Body of pancreas (tissue), 4 donors: ENCODE data around the gene TMEM229B. TPM values are rescaled to one million over a fixed set of nuclear protein-coding genes. Genes with fewer than 3 reads are reported as not detected.

Experiments used
- ATAC-seq: fragments of 150-250 bp; one replicate; pipeline ENCODE4 v1.9.1; 2016
- DNase-seq, 4 donors: peaks; one replicate each; pipeline ENCODE4 v3.0.0-alpha.2; 2019
- H3K27ac ChIP-seq, 4 donors: fragments of 200-600 bp; sonication (generic); 1 replicate in 3 of 4; 2 replicates in 1 of 4; pipeline versions ENCODE4 v1.5.1 to v1.6.1; 2016 to 2019; ENCODE audit warnings: mild to moderate bottlenecking in 1 of 4, mixed read lengths in 1 of 4, moderate library complexity in 1 of 4
- H3K27me3 ChIP-seq, 2 donors: fragments of 200-600 bp; sonication (generic); one replicate each; pipeline ENCODE4 v1.6.0; 2016; ENCODE audit warnings: mild to moderate bottlenecking in 1 of 2
- H3K36me3 ChIP-seq, 2 donors: fragments of 200-600 bp; sonication (generic); replicated peaks in 1 of 2; 2 replicates each; pipeline ENCODE4 v1.5.1; 2016; ENCODE audit warnings: low read depth in 2 of 2; ENCODE audit not compliant: insufficient read depth in 1 of 2
- H3K4me1 ChIP-seq: fragments of 200-600 bp; sonication (generic); one replicate; pipeline ENCODE4 v1.6.0; 2016
- H3K4me3 ChIP-seq, 2 donors: fragments of 200-600 bp; sonication (generic); 1 replicate in 1 of 2; 2 replicates in 1 of 2; pipeline ENCODE4 v1.5.1; 2016 to 2019
- H3K9me3 ChIP-seq, 3 donors: fragments of 200-600 bp; sonication (generic); 1 replicate in 2 of 3; 2 replicates in 1 of 3; pipeline ENCODE4 v1.5.1; 2016
- CTCF ChIP-seq, 7 experiments: fragments of 450-650 bp in 4 of 7; fragments of 200-600 bp in 3 of 7; sonication (generic) in 3 of 7; IDR thresholded peaks; one replicate each; pipeline ENCODE4 v1.5.1; 2016 to 2019; ENCODE audit warnings: antibody characterized with exemption in 7 of 7
- POLR2A ChIP-seq, 3 donors: fragments of 450-650 bp; IDR thresholded peaks; one replicate each; pipeline ENCODE4 v1.6.1; 2016; ENCODE audit warnings: antibody characterized with exemption in 3 of 3, mild to moderate bottlenecking in 2 of 3
- WGBS, 2 donors: methylation state at CpG; one replicate each; pipeline ENCODE4 v1.1.5; 2017; 5-methylcytosine and 5-hydroxymethylcytosine counted together
- intact Hi-C: fragments of 100-400 bp; cut with DNase I; formaldehyde crosslinking; loops from one replicate; pipeline ENCODE4 v1.15.1; 2023
- total RNA-seq, 2 donors: library from RNA; depleted of rRNA; stranded (reverse); fragments of >200 nt; gene quantifications; one replicate each; pipeline ENCODE4 v1.1.0, GENCODE V29; 2016

TMEM229B gene
- total RNA-seq, 2 donors from 2014 or later = 2.0 to 4.4 TPM

- no peaks in the 10 kb centered on the region for H3K36me3 ChIP-seq
- ATAC-seq = no peak
Observed at GRCh38 chr14:67503331-67503730, 14.8 kb upstream of the TMEM229B start.

GRCh38 chr14:67502867-67503266 lies 14.3 kb upstream of the TMEM229B start:
- intact Hi-C loops = no loop called here
- DNase-seq = no peak
- 59 to 61% methylated on average over 6 of the region's 6 CpGs for WGBS, 2 donors
- ATAC-seq = no peak
- no peaks in the 10 kb centered on the region for H3K4me1 ChIP-seq
- H3K27ac ChIP-seq = no peak overlapping the region
- H3K27me3 ChIP-seq = no peaks in the 10 kb centered on the region
- no peak overlapping the region for H3K4me3 ChIP-seq
- TF ChIP-seq CTCF (IDR thresholded peaks at IDR 0.05) = no peak
- TF ChIP-seq POLR2A (IDR thresholded peaks at IDR 0.05) = no peak
- H3K9me3 ChIP-seq = no peaks in the 10 kb centered on the region
- H3K36me3 ChIP-seq = no peaks in the 10 kb centered on the region

More at GRCh38 chr14:67503331-67503730, 14.8 kb upstream of the TMEM229B start:
- 68 to 79% methylated on average over 7 of the region's 7 CpGs for WGBS, 2 donors
- intact Hi-C loops = no loop called here
- no peak for DNase-seq
- Histone ChIP-seq H3K9me3 (no peaks in the 10 kb centered on the region), H3K4me1 (no peaks in the 10 kb centered on the region), H3K4me3 (no peak overlapping the region), H3K27ac (no peak overlapping the region), H3K27me3 (no peaks in the 10 kb centered on the region)
- TF ChIP-seq CTCF (IDR thresholded peaks at IDR 0.05) (no peak), POLR2A (IDR thresholded peaks at IDR 0.05) (no peak)

- H3K36me3 ChIP-seq = no peaks in the 10 kb centered on the region
- H3K27me3 ChIP-seq = no peaks in the 10 kb centered on the region
- intact Hi-C loops = no loop called here
- TF ChIP-seq POLR2A (IDR thresholded peaks at IDR 0.05) (no peak), CTCF (IDR thresholded peaks at IDR 0.05) (no peak)
- no peak for ATAC-seq
- no peak overlapping the region for H3K4me3 ChIP-seq
- no peaks in the 10 kb centered on the region for H3K4me1 ChIP-seq
- H3K27ac ChIP-seq = no peak overlapping the region
- H3K9me3 ChIP-seq = no peaks in the 10 kb centered on the region
- 74 to 79% methylated on average over 4 of the region's 4 CpGs for WGBS, 2 donors
- DNase-seq = no peak
Observed at GRCh38 chr14:67501670-67502069, 13.1 kb upstream of the TMEM229B start.

- H3K9me3 ChIP-seq = no peaks in the 10 kb centered on the region
- H3K4me1 ChIP-seq = no peaks in the 10 kb centered on the region
- TF ChIP-seq CTCF (IDR thresholded peaks at IDR 0.05) (no peak), POLR2A (IDR thresholded peaks at IDR 0.05) (no peak)
- no peak overlapping the region for H3K4me3 ChIP-seq
- WGBS, 2 donors = 83 to 84% methylated on average over 3 of the region's 3 CpGs
- DNase-seq = no peak
- no peaks in the 10 kb centered on the region for H3K27me3 ChIP-seq
- no peaks in the 10 kb centered on the region for H3K36me3 ChIP-seq
- intact Hi-C loops = no loop called here
- H3K27ac ChIP-seq = no peak overlapping the region
- ATAC-seq = no peak
Observed at GRCh38 chr14:67500981-67501380, 12.5 kb upstream of the TMEM229B start.

GRCh38 chr14:67497716-67498115 lies 9.2 kb upstream of the TMEM229B start:
- 84 to 87% methylated on average over 4 of the region's 4 CpGs for WGBS, 2 donors

More at GRCh38 chr14:67497716-67498115, 9.2 kb upstream of the TMEM229B start:
- H3K27me3 ChIP-seq = no peaks in the 10 kb centered on the region
- no peaks in the 10 kb centered on the region for H3K36me3 ChIP-seq
- peaks cover 0 to 5% (median 0%) of the 10 kb centered on the region in 3 donors for H3K9me3 ChIP-seq
- no peak for TF ChIP-seq POLR2A (IDR thresholded peaks at IDR 0.05)
- TF ChIP-seq CTCF (IDR thresholded peaks at IDR 0.05) = no peak
- DNase-seq (no peak), ATAC-seq (no peak)
- H3K4me3 ChIP-seq = no peak overlapping the region
- intact Hi-C loops = no loop called here
- H3K27ac ChIP-seq = no peak overlapping the region
- peaks cover 16% of the 10 kb centered on the region for H3K4me1 ChIP-seq
